Stomach (tissue), 4 donors: ENCODE results near the gene CNTNAP5.

ENCODE experiments used
- EP300 ChIP-seq: sonication (generic); formaldehyde crosslinking; IDR thresholded peaks from one replicate; pipeline ENCODE4 v1.6.1; 2017; ENCODE audit warnings: antibody characterized with exemption
- POLR2A ChIP-seq, 4 donors: fragments of 450-650 bp; IDR thresholded peaks; one replicate each; pipeline ENCODE4 v1.6.1; 2016; ENCODE audit warnings: antibody characterized with exemption in 4 of 4, control low read depth in 2 of 4, mild to moderate bottlenecking in 1 of 4, moderate library complexity in 1 of 4
- POLR2AphosphoS5 ChIP-seq, 3 donors: sonication (generic); formaldehyde crosslinking; IDR thresholded peaks; one replicate each; pipeline ENCODE4 v1.6.1; 2016; ENCODE audit warnings: antibody characterized with exemption in 3 of 3
- TF ChIP-seq, protein P1 (sequence below), 7 experiments: fragments of 450-650 bp in 4 of 7; fragments of 200-600 bp in 3 of 7; sonication (generic) in 3 of 7; IDR thresholded peaks; one replicate each; pipeline ENCODE4 v1.5.1; 2016 to 2019; ENCODE audit warnings: antibody characterized with exemption in 7 of 7, control low read depth in 2 of 7, mild to moderate bottlenecking in 1 of 7

- TF ChIP-seq, protein P1, sequence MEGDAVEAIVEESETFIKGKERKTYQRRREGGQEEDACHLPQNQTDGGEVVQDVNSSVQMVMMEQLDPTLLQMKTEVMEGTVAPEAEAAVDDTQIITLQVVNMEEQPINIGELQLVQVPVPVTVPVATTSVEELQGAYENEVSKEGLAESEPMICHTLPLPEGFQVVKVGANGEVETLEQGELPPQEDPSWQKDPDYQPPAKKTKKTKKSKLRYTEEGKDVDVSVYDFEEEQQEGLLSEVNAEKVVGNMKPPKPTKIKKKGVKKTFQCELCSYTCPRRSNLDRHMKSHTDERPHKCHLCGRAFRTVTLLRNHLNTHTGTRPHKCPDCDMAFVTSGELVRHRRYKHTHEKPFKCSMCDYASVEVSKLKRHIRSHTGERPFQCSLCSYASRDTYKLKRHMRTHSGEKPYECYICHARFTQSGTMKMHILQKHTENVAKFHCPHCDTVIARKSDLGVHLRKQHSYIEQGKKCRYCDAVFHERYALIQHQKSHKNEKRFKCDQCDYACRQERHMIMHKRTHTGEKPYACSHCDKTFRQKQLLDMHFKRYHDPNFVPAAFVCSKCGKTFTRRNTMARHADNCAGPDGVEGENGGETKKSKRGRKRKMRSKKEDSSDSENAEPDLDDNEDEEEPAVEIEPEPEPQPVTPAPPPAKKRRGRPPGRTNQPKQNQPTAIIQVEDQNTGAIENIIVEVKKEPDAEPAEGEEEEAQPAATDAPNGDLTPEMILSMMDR (IDR thresholded peaks at IDR 0.05) = no peak
- no peak for TF ChIP-seq EP300
- no peak for TF ChIP-seq POLR2AphosphoS5 (IDR thresholded peaks at IDR 0.05)
- no peak for TF ChIP-seq POLR2A (IDR thresholded peaks at IDR 0.05)
These were observed 25.4 kb upstream of the CNTNAP5 start for GRCh38 chr2:123999681-124000080.
